GM12864 (cell line): ENCODE measurements around the gene TRAPPC10.

Experiments used
- DNase-seq: peaks from one replicate; pipeline ENCODE4 v3.0.0-alpha.2; 2011; ENCODE audit warnings: low read depth
- H3K4me3 ChIP-seq: 2 replicates; pipeline ENCODE4 v1.5.1; 2011; ENCODE audit warnings: mild to moderate bottlenecking, low read depth, low read length, control low read depth
- CTCF ChIP-seq: IDR thresholded peaks from 2 replicates; pipeline ENCODE4 v1.5.1; 2011; ENCODE audit warnings: low read depth, mild to moderate bottlenecking, moderate library complexity, low read length, control low read depth, inconsistent platforms; ENCODE audit errors: missing control alignments

Gene TRAPPC10

GRCh38 chr21:44011579-44012473 lies at the start of gene TRAPPC10:
TRAPPC10 (plus strand) TSS chr21:44012309; CDS start chr21:44012494, 185 bp downstream.
- no peak for DNase-seq

GRCh38 chr21:43965911-43966585 lies 46.1 kb upstream of the TRAPPC10 start:
- TF ChIP-seq CTCF: no peak
- H3K4me3 ChIP-seq: no peak overlapping the region
- no peak for DNase-seq

More at GRCh38 chr21:44011579-44012473, at the start of gene TRAPPC10:
- no peak for TF ChIP-seq CTCF
- H3K4me3 ChIP-seq: peak within 1 kb of the TSS; percentile 96

- no peak for TF ChIP-seq CTCF
- no peak overlapping the region for H3K4me3 ChIP-seq
- no peak for DNase-seq
Observed at GRCh38 chr21:43966946-43967512, 45.1 kb upstream of the TRAPPC10 start.

- DNase-seq: no peak
- no peak overlapping the region for H3K4me3 ChIP-seq
- no peak for TF ChIP-seq CTCF
Observed at GRCh38 chr21:43967981-43968380, 44.1 kb upstream of the TRAPPC10 start.

GRCh38 chr21:43968410-43969114 lies 43.5 kb upstream of the TRAPPC10 start:
- no peak overlapping the region for H3K4me3 ChIP-seq
- no peak for DNase-seq
- no peak for TF ChIP-seq CTCF

- no peak for DNase-seq
- TF ChIP-seq CTCF: no peak
Observed at GRCh38 chr21:43969115-43969444, 43.0 kb upstream of the TRAPPC10 start.

More at GRCh38 chr21:43969115-43969444, 43.0 kb upstream of the TRAPPC10 start:
- no peak overlapping the region for H3K4me3 ChIP-seq
